GM12874 (cell line): ENCODE results near the gene MORN4.

ENCODE experiments used
- CTCF ChIP-seq: IDR thresholded peaks from 2 replicates; pipeline ENCODE4 v1.5.1; 2011; ENCODE audit warnings: low read depth, mild to moderate bottlenecking, control low read depth, low read length, moderate library complexity; ENCODE audit not compliant: insufficient read depth

The MORN4 gene

DNA sequence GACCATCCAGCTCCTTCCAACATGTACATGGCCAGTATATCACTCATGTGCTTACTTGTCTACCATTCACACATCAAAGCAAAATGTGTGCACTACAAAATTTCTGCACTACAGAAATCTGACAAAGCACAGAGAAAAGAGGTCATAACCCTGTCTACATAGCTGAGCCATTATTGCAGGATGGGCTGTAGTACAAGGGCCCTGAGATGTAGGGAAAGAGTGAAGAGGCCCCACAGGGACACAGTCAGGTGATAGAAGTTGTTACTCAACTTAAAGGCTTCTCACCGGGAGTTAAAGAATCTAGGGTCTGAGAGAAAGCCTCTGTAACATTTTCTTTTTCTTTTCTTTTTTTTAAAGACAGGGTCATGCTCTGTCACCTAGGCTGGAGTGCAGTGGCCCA lies 36.3 kb upstream of the MORN4 start:
- TF ChIP-seq CTCF = no peak

- TF ChIP-seq CTCF = no peak
These were observed 34.2 kb upstream of the MORN4 start for GRCh38 chr10:97667463-97667862.

- no peak for TF ChIP-seq CTCF
These were observed 33.7 kb upstream of the MORN4 start for GRCh38 chr10:97666992-97667391.

DNA sequence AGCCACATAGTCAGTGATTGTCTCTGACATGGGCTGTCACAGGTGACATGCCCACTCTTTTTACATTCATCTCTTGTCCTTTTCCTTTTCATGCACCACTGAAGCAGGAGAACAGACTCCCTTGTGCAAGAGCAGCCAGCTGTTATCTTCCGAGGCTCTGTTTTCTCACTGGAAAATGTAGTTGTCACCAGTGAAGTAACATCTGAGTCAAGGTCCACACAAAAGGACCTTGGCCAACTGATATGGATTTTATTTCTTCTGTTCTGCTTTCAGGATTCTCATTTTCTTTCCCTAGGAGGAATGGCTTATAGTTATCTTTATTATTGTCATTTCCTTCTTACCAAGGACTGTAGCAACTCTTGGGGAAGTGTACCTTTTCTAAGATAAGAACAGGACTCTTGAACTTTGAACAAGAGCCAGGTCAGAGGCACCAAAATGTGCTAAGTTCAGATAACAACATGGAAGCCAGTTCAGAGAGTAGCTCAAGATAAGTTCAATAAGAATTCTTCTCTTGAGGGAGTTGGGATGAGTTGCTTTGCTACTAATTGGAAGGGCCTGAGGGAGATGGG lies 31.1 kb upstream of the MORN4 start:
- no peak for TF ChIP-seq CTCF

GRCh38 chr10:97659589-97659988 lies 26.3 kb upstream of the MORN4 start:
- TF ChIP-seq CTCF = no peak

- TF ChIP-seq CTCF = no peak
These were observed 23.5 kb upstream of the MORN4 start for GRCh38 chr10:97656777-97657176.

DNA sequence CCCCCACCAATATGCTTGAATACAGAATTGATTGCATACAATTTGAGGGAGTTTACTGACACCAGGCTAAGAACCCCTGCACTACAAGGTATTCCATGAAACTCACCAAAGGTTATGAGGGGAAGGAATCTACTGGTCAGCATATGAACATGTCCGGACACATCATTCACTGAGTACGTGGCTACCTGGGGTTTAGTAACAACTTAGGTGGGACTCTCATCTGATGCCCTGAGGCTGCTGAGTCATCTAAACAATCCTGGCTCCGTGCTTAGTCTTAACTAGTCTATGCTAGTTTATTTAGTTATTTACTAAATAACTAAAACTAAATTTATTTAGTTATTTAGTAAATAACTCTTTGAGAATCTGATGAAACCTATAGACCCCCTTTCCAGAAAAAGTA lies 18.5 kb upstream of the MORN4 start:
- TF ChIP-seq CTCF = no peak

GRCh38 chr10:97650726-97651125 lies 17.4 kb upstream of the MORN4 start:
- TF ChIP-seq CTCF = no peak
